Measurements from ENCODE around the gene ATXN2.
"Not testable (repeated sequence)": the region's sequence is repeated elsewhere in the genome, so short reads cannot be mapped to it uniquely, and the experiment has no call there.

ATXN2 gene

GRCh38 chr12:111404362-111405148, 194.6 kb downstream of the ATXN2 start:
- H3K27me3 Mint-ChIP-seq, result no peaks in the 10 kb centered on the region
- DNase-seq, result peak; percentile 88
- H3K36me3 Mint-ChIP-seq (ENCODE audit: low read depth), result peaks cover 15% of the 10 kb centered on the region
- peaks cover 4% of the 10 kb centered on the region for H3K9me3 Mint-ChIP-seq
- peak; percentile 56 for ATAC-seq
- H3K4me1 Mint-ChIP-seq, result peaks cover 62% of the 10 kb centered on the region
- peak overlapping the region; percentile 84 for H3K4me3 Mint-ChIP-seq
- H3K27ac Mint-ChIP-seq, result peak overlapping the region; percentile 97

GRCh38 chr12:111402490-111402824, 196.7 kb downstream of the ATXN2 start:
- not testable (repeated sequence) for H3K4me3 Mint-ChIP-seq; H3K27me3 Mint-ChIP-seq; DNase-seq; H3K27ac Mint-ChIP-seq; H3K36me3 Mint-ChIP-seq (ENCODE audit: low read depth); H3K9me3 Mint-ChIP-seq; ATAC-seq
- peaks cover 60% of the 10 kb centered on the region for H3K4me1 Mint-ChIP-seq
